NT2/D1 (cell line): Measurements from ENCODE around the gene KRTAP5-6.
"Not testable (repeated sequence)": the region's sequence is repeated elsewhere in the genome, so short reads cannot be mapped to it uniquely, and the experiment has no call there.

Experiments used
- DNase-seq: peaks from one replicate; pipeline ENCODE4 v3.0.0-alpha.2; 2011; ENCODE audit warnings: low read depth, low spot score
- H3K27me3 ChIP-seq: 2 replicates; pipeline ENCODE4 v1.6.0; 2011; ENCODE audit warnings: mild to moderate bottlenecking; ENCODE audit not compliant: insufficient read length, insufficient read depth
- H3K36me3 ChIP-seq: 2 replicates; pipeline ENCODE4 v1.6.1; 2011; ENCODE audit warnings: mild to moderate bottlenecking, low read length, mixed read lengths; ENCODE audit not compliant: insufficient read depth, insufficient read length
- H3K4me1 ChIP-seq: 2 replicates; pipeline ENCODE4 v1.5.1; 2011; ENCODE audit not compliant: insufficient read depth, insufficient read length
- H3K4me3 ChIP-seq: 2 replicates; pipeline ENCODE4 v1.5.1; 2011; ENCODE audit warnings: low read depth; ENCODE audit not compliant: insufficient read length
- H3K9ac ChIP-seq: 2 replicates; pipeline ENCODE4 v1.6.0; 2011; ENCODE audit warnings: low read depth; ENCODE audit not compliant: insufficient read length
- H3K9me3 ChIP-seq: 2 replicates; pipeline ENCODE4 v1.5.1; 2011; ENCODE audit warnings: mild to moderate bottlenecking, low read length; ENCODE audit not compliant: insufficient read depth
- SUZ12 ChIP-seq: IDR thresholded peaks from 2 replicates; pipeline ENCODE4 v1.6.1; 2011; ENCODE audit not compliant: insufficient read length, insufficient read depth; ENCODE audit errors: extremely low read depth
- YY1 ChIP-seq: IDR thresholded peaks from 2 replicates; pipeline ENCODE4 v1.6.1; 2011; ENCODE audit not compliant: insufficient read length, insufficient read depth
- ZNF274 ChIP-seq: IDR thresholded peaks from 2 replicates; pipeline ENCODE4 v1.6.1; 2011; ENCODE audit warnings: mild to moderate bottlenecking, low read depth, low read length

Gene KRTAP5-6

GRCh38 chr11:1656061-1656441 lies 40.9 kb upstream of the KRTAP5-6 start:
- no peak for DNase-seq
- Histone ChIP-seq H3K4me1 (peaks cover 20% of the 10 kb centered on the region), H3K27me3 (peaks cover 23% of the 10 kb centered on the region), H3K9me3 (no peaks in the 10 kb centered on the region), H3K36me3 (no peaks in the 10 kb centered on the region), H3K9ac (peak overlapping the region; percentile 18), H3K4me3 (no peak overlapping the region)
- TF ChIP-seq ZNF274 (no peak), YY1 (no peak), SUZ12 (no peak)

- no peak for DNase-seq
- H3K4me3 ChIP-seq, result no peak overlapping the region
- H3K9me3 ChIP-seq, result no peaks in the 10 kb centered on the region
- peaks cover 19% of the 10 kb centered on the region for H3K4me1 ChIP-seq
- H3K9ac ChIP-seq, result no peak overlapping the region
- H3K36me3 ChIP-seq, result no peaks in the 10 kb centered on the region
- TF ChIP-seq YY1 (no peak), SUZ12 (no peak), ZNF274 (no peak)
- peaks cover 23% of the 10 kb centered on the region for H3K27me3 ChIP-seq
Observed at GRCh38 chr11:1656670-1657069, 40.3 kb upstream of the KRTAP5-6 start.

GRCh38 chr11:1659506-1659905 lies 37.5 kb upstream of the KRTAP5-6 start:
- Histone ChIP-seq H3K4me3 (no peak overlapping the region), H3K9me3 (no peaks in the 10 kb centered on the region), H3K4me1 (peaks cover 4% of the 10 kb centered on the region), H3K27me3 (peaks cover 7% of the 10 kb centered on the region), H3K36me3 (no peaks in the 10 kb centered on the region), H3K9ac (no peak overlapping the region)
- no peak for TF ChIP-seq SUZ12
- no peak for TF ChIP-seq YY1
- TF ChIP-seq ZNF274, result no peak
- no peak for DNase-seq

GRCh38 chr11:1660111-1660867 lies 36.7 kb upstream of the KRTAP5-6 start:
- Histone ChIP-seq H3K4me3 (no peak overlapping the region), H3K27me3 (peaks cover 3% of the 10 kb centered on the region), H3K9ac (no peak overlapping the region), H3K9me3 (no peaks in the 10 kb centered on the region), H3K4me1 (no peaks in the 10 kb centered on the region), H3K36me3 (no peaks in the 10 kb centered on the region)
- no peak for DNase-seq
- TF ChIP-seq YY1 (no peak), ZNF274 (no peak), SUZ12 (no peak)

- H3K27me3 ChIP-seq, DNase-seq, H3K4me1 ChIP-seq, H3K9me3 ChIP-seq, H3K9ac ChIP-seq, H3K36me3 ChIP-seq, H3K4me3 ChIP-seq: not testable (repeated sequence)
Observed at GRCh38 chr11:1661454-1662269, 35.3 kb upstream of the KRTAP5-6 start.

GRCh38 chr11:1662699-1663283 lies 34.2 kb upstream of the KRTAP5-6 start:
- H3K9ac ChIP-seq, H3K9me3 ChIP-seq, H3K4me1 ChIP-seq, H3K36me3 ChIP-seq, H3K27me3 ChIP-seq, H3K4me3 ChIP-seq, DNase-seq: not testable (repeated sequence)

GRCh38 chr11:1665313-1665712 lies 31.7 kb upstream of the KRTAP5-6 start:
- Histone ChIP-seq H3K4me1 (peaks cover 10% of the 10 kb centered on the region), H3K4me3 (no peak overlapping the region), H3K9ac (no peak overlapping the region), H3K27me3 (no peaks in the 10 kb centered on the region), H3K36me3 (no peaks in the 10 kb centered on the region), H3K9me3 (no peaks in the 10 kb centered on the region)
- DNase-seq, result no peak
- TF ChIP-seq YY1 (no peak), SUZ12 (no peak), ZNF274 (no peak)
